Neural progenitor cell (in vitro differentiated cells): ENCODE data around the gene STK24. TPM values are rescaled to one million over a fixed set of nuclear protein-coding genes. Genes with fewer than 3 reads are reported as not detected.

Experiments
- DNase-seq: peaks from one replicate; pipeline ENCODE4 v3.0.0-alpha.2; 2016; ENCODE audit warnings: low spot score
- H2AFZ ChIP-seq: fragments of 200-600 bp; sonication (generic); replicated peaks from 2 replicates; pipeline ENCODE4 v1.6.1; 2016; ENCODE audit warnings: antibody characterized with exemption
- H3F3A ChIP-seq: fragments of 200-600 bp; sonication (generic); 2 replicates; pipeline ENCODE4 v1.6.1; 2016; ENCODE audit warnings: antibody characterized with exemption, low read depth
- H3K27ac ChIP-seq: fragments of 200-600 bp; sonication (generic); 2 replicates; pipeline ENCODE4 v1.5.1; 2016; ENCODE audit warnings: mild to moderate bottlenecking
- H3K27me3 ChIP-seq: fragments of 200-600 bp; sonication (generic); 2 replicates; pipeline ENCODE4 v1.6.1; 2016; ENCODE audit warnings: mild to moderate bottlenecking, moderate library complexity
- H3K36me3 ChIP-seq: fragments of 200-600 bp; sonication (generic); 2 replicates; pipeline ENCODE4 v1.5.1; 2016
- H3K4me1 ChIP-seq: fragments of 200-600 bp; sonication (generic); 2 replicates; pipeline ENCODE4 v1.6.1; 2016; ENCODE audit warnings: mixed run types
- H3K4me2 ChIP-seq: fragments of 200-600 bp; sonication (generic); 2 replicates; pipeline ENCODE4 v1.6.1; 2016
- H3K4me3 ChIP-seq: fragments of 200-600 bp; sonication (generic); 2 replicates; pipeline ENCODE4 v1.5.1; 2016
- H3K79me2 ChIP-seq: fragments of 200-600 bp; sonication (generic); 2 replicates; pipeline ENCODE4 v1.6.1; 2016; ENCODE audit warnings: low read depth
- H3K9ac ChIP-seq: fragments of 200-600 bp; sonication (generic); 2 replicates; pipeline ENCODE4 v1.6.1; 2016
- H3K9me3 ChIP-seq: fragments of 200-600 bp; sonication (generic); 2 replicates; pipeline ENCODE4 v1.5.1; 2016; ENCODE audit warnings: low read depth
- H4K20me1 ChIP-seq: fragments of 200-600 bp; sonication (generic); 2 replicates; pipeline ENCODE4 v1.6.1; 2016; ENCODE audit warnings: low read depth
- H3K27ac Mint-ChIP-seq: 3 replicates; pipeline ENCODE4 v1.8.0; 2021; ENCODE audit warnings: mixed read lengths
- H3K27me3 Mint-ChIP-seq: 2 replicates; pipeline ENCODE4 v1.8.0; 2022; ENCODE audit warnings: low read depth, mild to moderate bottlenecking, inconsistent platforms, moderate library complexity, mixed read lengths; ENCODE audit not compliant: insufficient read depth
- H3K36me3 Mint-ChIP-seq: 3 replicates; pipeline ENCODE4 v1.8.0; 2021; ENCODE audit warnings: mixed read lengths
- H3K4me1 Mint-ChIP-seq: 3 replicates; pipeline ENCODE4 v1.8.0; 2021; ENCODE audit warnings: mixed read lengths
- H3K4me3 Mint-ChIP-seq: 3 replicates; pipeline ENCODE4 v1.8.0; 2021; ENCODE audit warnings: mild to moderate bottlenecking, moderate library complexity, mixed read lengths
- H3K9me3 Mint-ChIP-seq: 3 replicates; pipeline ENCODE4 v1.8.0; 2020; ENCODE audit warnings: mixed read lengths
- EZH2 ChIP-seq: fragments of 200-600 bp; sonication (generic); IDR thresholded peaks from 2 replicates; pipeline ENCODE4 v1.6.1; 2017; ENCODE audit warnings: antibody characterized with exemption, mild to moderate bottlenecking, moderate library complexity
- EZH2phosphoT487 ChIP-seq: fragments of 200-600 bp; sonication (generic); IDR thresholded peaks from 2 replicates; pipeline ENCODE4 v1.6.1; 2017; ENCODE audit warnings: antibody characterized with exemption
- total RNA-seq: library from RNA; depleted of rRNA; stranded (reverse); fragments of >200 nt; gene quantifications from 2 replicates; pipeline ENCODE4 v1.2.3, GENCODE V29; 2015; ENCODE audit warnings: low replicate concordance
- TF ChIP-seq, protein P1 (sequence below): fragments of 200-600 bp; sonication (generic); IDR thresholded peaks from 2 replicates; pipeline ENCODE4 v1.5.1; 2017; ENCODE audit warnings: antibody characterized with exemption, mild to moderate bottlenecking

Gene STK24
- total RNA-seq, 1 donor from 2014 or later = 330 TPM

GRCh38 chr13:98536729-98537128 is 40.2 kb downstream of the STK24 start:
- Histone ChIP-seq H3K27ac (no peak overlapping the region), H3K9ac (no peak overlapping the region), H3K4me1 (peaks cover 10% of the 10 kb centered on the region), H3K4me3 (no peak overlapping the region), H3F3A (no peaks in the 10 kb centered on the region), H3K79me2 (peaks cover 100% of the 10 kb centered on the region), H2AFZ (no peak overlapping the region), H3K4me2 (no peak overlapping the region), H3K27me3 (no peaks in the 10 kb centered on the region), H4K20me1 (peaks cover 100% of the 10 kb centered on the region), H3K36me3 (no peaks in the 10 kb centered on the region), H3K9me3 (no peaks in the 10 kb centered on the region)
- no peak for DNase-seq
- H3K27me3 Mint-ChIP-seq = peaks cover 5% of the 10 kb centered on the region
- peaks cover 10% of the 10 kb centered on the region for H3K9me3 Mint-ChIP-seq
- H3K27ac Mint-ChIP-seq = no peak overlapping the region
- no peak for TF ChIP-seq EZH2
- TF ChIP-seq, protein P1, sequence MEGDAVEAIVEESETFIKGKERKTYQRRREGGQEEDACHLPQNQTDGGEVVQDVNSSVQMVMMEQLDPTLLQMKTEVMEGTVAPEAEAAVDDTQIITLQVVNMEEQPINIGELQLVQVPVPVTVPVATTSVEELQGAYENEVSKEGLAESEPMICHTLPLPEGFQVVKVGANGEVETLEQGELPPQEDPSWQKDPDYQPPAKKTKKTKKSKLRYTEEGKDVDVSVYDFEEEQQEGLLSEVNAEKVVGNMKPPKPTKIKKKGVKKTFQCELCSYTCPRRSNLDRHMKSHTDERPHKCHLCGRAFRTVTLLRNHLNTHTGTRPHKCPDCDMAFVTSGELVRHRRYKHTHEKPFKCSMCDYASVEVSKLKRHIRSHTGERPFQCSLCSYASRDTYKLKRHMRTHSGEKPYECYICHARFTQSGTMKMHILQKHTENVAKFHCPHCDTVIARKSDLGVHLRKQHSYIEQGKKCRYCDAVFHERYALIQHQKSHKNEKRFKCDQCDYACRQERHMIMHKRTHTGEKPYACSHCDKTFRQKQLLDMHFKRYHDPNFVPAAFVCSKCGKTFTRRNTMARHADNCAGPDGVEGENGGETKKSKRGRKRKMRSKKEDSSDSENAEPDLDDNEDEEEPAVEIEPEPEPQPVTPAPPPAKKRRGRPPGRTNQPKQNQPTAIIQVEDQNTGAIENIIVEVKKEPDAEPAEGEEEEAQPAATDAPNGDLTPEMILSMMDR = no peak
- peaks cover 29% of the 10 kb centered on the region for H3K4me1 Mint-ChIP-seq
- H3K4me3 Mint-ChIP-seq = no peak overlapping the region
- peaks cover 43% of the 10 kb centered on the region for H3K36me3 Mint-ChIP-seq

DNA sequence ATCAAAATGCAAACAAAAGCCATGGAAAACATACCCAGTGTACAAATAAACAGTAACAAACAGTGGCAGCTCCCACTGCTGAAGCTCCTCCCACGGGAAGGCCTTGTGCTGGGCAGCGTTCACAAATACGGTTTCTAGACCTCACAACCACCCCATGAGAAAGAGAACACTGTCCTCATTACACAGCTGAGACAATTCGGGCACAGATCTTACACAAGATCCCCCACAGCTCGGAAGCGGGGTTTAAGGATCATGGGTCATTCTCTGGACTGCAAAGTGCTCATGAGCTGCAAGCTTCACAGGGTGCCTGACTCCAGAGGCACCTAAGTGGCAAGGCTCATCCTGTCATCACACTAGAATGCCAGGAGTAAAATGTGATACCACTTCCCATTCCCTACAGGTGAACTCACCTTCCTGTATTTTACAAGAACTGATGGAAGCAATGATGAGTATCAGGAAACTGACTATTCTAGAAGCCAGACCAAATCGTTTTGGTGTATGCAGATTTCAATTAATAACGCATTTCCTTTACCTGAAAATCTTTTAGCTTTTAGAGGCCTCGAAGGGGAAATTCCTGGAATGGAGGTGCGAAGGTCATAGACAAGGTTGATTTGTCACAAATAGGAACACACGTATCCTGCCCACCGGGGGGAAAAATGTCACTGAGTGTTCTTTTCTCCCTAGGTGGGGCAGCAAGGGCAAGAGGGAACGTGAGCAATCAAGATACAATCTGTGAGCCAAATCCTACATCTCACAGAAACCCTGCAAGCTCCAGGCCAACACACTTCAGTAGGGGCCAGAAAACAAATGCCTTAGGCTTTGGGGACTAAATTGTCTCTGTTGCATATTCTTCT is 41.2 kb downstream of the STK24 start:
- H3K9ac ChIP-seq = no peak overlapping the region

DNA sequence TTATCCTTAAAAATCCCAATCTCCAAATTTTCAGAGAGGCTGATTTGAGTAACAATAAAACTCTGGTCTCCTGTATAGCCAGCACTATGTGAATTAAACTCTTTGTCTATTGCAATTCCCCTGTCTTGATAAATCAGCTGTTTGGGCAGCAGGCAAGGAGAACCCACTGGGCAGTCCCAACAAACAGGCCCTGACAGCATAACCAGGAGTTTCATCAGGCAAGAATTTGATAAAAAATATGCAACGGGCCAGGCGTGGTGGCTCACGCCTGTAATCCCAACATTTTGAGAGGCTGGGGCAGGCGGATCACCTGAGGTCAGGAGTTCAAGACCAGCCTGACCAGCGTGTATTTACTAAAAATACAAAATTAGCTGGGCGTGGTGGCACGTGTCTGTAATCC is 42.1 kb downstream of the STK24 start:
- TF ChIP-seq, protein P1 = no peak
- no peak for TF ChIP-seq EZH2phosphoT487
- TF ChIP-seq EZH2 = no peak
- no peak overlapping the region for H3K27ac Mint-ChIP-seq

More for the DNA sequence above, 41.2 kb downstream of the STK24 start:
- Mint-ChIP-seq H3K9me3 (peaks cover 10% of the 10 kb centered on the region), H3K4me1 (peaks cover 23% of the 10 kb centered on the region), H3K27me3 (peaks cover 5% of the 10 kb centered on the region), H3K4me3 (no peak overlapping the region), H3K36me3 (peaks cover 48% of the 10 kb centered on the region), H3K27ac (no peak overlapping the region)
- Histone ChIP-seq H4K20me1 (peaks cover 100% of the 10 kb centered on the region), H3F3A (no peaks in the 10 kb centered on the region), H3K79me2 (peaks cover 100% of the 10 kb centered on the region), H3K4me2 (no peak overlapping the region), H3K36me3 (no peaks in the 10 kb centered on the region), H3K27ac (no peak overlapping the region), H2AFZ (no peak overlapping the region), H3K4me1 (peaks cover under 1% of the 10 kb centered on the region), H3K4me3 (no peak overlapping the region), H3K9me3 (no peaks in the 10 kb centered on the region), H3K27me3 (no peaks in the 10 kb centered on the region)
- no peak for DNase-seq
- TF ChIP-seq, protein P1 = no peak
- TF ChIP-seq EZH2 = no peak
- no peak for TF ChIP-seq EZH2phosphoT487

More for the DNA sequence above, 42.1 kb downstream of the STK24 start:
- Histone ChIP-seq H3K79me2 (peaks cover 100% of the 10 kb centered on the region), H2AFZ (no peak overlapping the region), H3K27me3 (no peaks in the 10 kb centered on the region), H3K4me2 (no peak overlapping the region), H3F3A (no peaks in the 10 kb centered on the region), H3K36me3 (no peaks in the 10 kb centered on the region), H3K27ac (no peak overlapping the region), H3K4me1 (peaks cover 2% of the 10 kb centered on the region), H3K9me3 (no peaks in the 10 kb centered on the region), H3K9ac (no peak overlapping the region), H4K20me1 (peaks cover 100% of the 10 kb centered on the region), H3K4me3 (no peak overlapping the region)
- H3K4me1 Mint-ChIP-seq = peaks cover 17% of the 10 kb centered on the region
- H3K36me3 Mint-ChIP-seq = peaks cover 55% of the 10 kb centered on the region
- no peak for DNase-seq
- peaks cover 15% of the 10 kb centered on the region for H3K9me3 Mint-ChIP-seq
- H3K27me3 Mint-ChIP-seq = peaks cover 5% of the 10 kb centered on the region
- no peak overlapping the region for H3K4me3 Mint-ChIP-seq
